Measurements from ENCODE around the gene PDIK1L. TPM values are rescaled to one million over a fixed set of nuclear protein-coding genes. Genes with fewer than 3 reads are reported as not detected.

The PDIK1L gene
- total and polyA plus RNA-seq, 9 of the 15 experiments (the other 6 are each of a cell fraction or from before 2014, with no cell fraction given) = 12.8 to 30.2 (median 21.5) TPM

- TF ChIP-seq HNRNPLL (IDR thresholded peaks at IDR 0.05; ENCODE audit: low read depth, low read length, poor library complexity, severe bottlenecking) (no peak), NCOA4 (IDR thresholded peaks at IDR 0.05; ENCODE audit: partially characterized antibody) (no peak), HMG20B (CRISPR knock-in tag; IDR thresholded peaks at IDR 0.05) (no peak), EZH2 (IDR thresholded peaks at IDR 0.05; ENCODE audit: borderline replicate concordance, low read depth, low read length) (no peak), ZNF12 (CRISPR knock-in tag; IDR thresholded peaks at IDR 0.05) (no peak), ZNF444 (CRISPR knock-in tag; IDR thresholded peaks at IDR 0.05) (0 out of 2 replicates have a peak, but pooled peaks have one; percentile 28), STAG1 (CRISPR knock-in tag; IDR thresholded peaks at IDR 0.05; ENCODE audit: borderline replicate concordance) (no peak), RERE (CRISPR knock-in tag; IDR thresholded peaks at IDR 0.05; ENCODE audit: borderline replicate concordance) (no peak), ARNT (IDR thresholded peaks at IDR 0.05) (no peak), TEAD1 (CRISPR knock-in tag; IDR thresholded peaks at IDR 0.05) (peak in 1 of 2 experiments; percentile 18; a peak in 1 of 4 replicates), MTF1 (CRISPR knock-in tag; IDR thresholded peaks at IDR 0.05; ENCODE audit: borderline replicate concordance) (peak; percentile 7; the same call in 1 of the 2 replicates), CLOCK (CRISPR knock-in tag; IDR thresholded peaks at IDR 0.05; ENCODE audit: borderline replicate concordance) (no peak), GABPB1 (CRISPR knock-in tag; IDR thresholded peaks at IDR 0.05) (no peak)
Observed at GRCh38 chr1:26124418-26125331, 13.1 kb downstream of the PDIK1L start (continued).
